SK-MEL-5 (cell line): ENCODE measurements around the gene NLGN1. TPM values are rescaled to one million over a fixed set of nuclear protein-coding genes. Genes with fewer than 3 reads are reported as not detected.
"Not testable (repeated sequence)": the region's sequence is repeated elsewhere in the genome, so short reads cannot be mapped to it uniquely, and the experiment has no call there.

ENCODE experiments used
- DNase-seq: peaks from one replicate; pipeline ENCODE4 v3.0.0-alpha.2; 2016; ENCODE audit warnings: low read depth, low spot score
- in situ Hi-C: cut with HindIII; loops from 2 replicates; pipeline ENCODE4 v1.10.0; 2016; ENCODE audit warnings: low sequenced_read_pairs, high pct_unique_total_duplicates, low pct_unique_long_range_greater_than_20kb
- total RNA-seq: library from RNA; depleted of rRNA; stranded (reverse); fragments of >200 nt; shearing (Covaris generic); gene quantifications from 2 replicates; pipeline ENCODE4 v1.2.3, GENCODE V29; 2014

Gene NLGN1
- total RNA-seq, 1 experiment from 2014 or later, result 35.2 TPM

- in situ Hi-C loops, result no loop called here
- peak; percentile 19 for DNase-seq
These were observed 13.3 kb downstream of the NLGN1 start for GRCh38 chr3:173410849-173411248.

DNA sequence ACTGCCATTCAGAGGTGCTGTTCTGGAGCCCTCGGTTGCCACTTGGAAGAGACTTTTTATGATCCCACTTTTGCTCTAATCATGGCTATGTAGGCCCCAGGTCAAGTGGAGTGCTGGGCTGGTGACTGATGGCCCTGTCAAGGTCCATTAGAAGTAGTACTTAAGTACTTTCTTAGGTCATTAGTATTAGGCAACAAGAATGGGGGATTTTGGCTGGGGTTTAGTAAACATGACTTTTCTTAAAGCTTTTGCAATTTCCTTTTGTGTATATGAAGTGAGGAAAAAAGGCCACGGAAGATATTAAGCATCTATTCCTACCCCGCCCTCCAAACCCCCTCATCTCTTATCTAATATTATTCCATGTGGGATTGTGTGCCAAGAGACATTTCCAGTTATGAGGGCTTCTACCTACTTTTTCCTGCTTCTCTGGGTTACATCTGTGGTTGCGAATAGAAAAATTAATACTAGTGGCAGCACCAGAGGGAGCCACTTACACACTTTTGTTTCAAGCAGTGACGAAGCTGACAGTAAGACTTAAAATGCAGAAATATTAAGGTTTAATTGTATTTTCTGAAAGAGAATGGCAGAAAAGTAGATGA is 13.9 kb downstream of the NLGN1 start:
- peak; percentile 75 for DNase-seq
- in situ Hi-C loops, result no loop called here

- DNase-seq, result no peak
- in situ Hi-C loops, result no loop called here
These were observed 18.5 kb downstream of the NLGN1 start for GRCh38 chr3:173416070-173416469.

DNA sequence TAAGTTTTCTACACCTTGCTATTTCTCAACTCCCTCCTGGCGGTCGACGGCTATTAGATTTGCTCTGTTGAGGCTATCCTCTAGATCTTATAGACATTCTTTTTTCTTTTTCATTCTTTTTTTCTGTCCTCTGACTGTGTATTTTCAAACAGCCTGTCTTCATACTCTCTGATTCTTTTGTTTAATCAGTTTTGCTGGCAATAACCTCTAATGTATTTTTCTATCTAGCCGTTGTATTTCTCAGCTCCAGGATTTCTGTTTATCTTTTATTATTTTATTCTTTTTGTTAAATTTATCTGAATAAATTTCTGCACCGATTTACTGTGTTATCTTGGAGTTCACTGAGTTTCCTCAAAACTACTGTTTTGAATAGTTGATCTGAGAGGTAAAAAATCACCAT is 31.5 kb downstream of the NLGN1 start:
- in situ Hi-C loops, result no loop called here
- DNase-seq, result no peak

- in situ Hi-C loops, result no loop called here
These were observed 32.0 kb downstream of the NLGN1 start for GRCh38 chr3:173429527-173429926.

GRCh38 chr3:173430576-173430975 is 33.0 kb downstream of the NLGN1 start:
- no peak for DNase-seq

More at GRCh38 chr3:173429527-173429926, 32.0 kb downstream of the NLGN1 start:
- DNase-seq, result no peak

DNA sequence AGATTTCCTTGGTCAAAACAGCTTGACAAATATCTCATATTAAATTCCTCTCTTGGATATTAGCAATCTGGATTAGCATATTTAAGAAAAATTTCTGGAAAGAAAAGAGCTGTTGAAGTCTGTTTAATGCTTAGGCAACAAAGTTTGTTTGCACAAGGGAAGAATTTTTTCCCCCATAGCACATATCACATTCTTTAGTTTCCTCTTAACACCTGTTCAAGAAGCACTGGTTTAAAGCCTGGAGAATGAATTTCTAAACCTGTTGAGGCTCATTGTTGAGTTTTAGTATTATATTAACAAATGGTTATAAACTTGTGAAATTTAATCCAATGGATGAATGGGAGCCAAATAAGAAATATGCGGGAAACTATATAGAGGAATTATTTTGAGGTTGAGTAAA is 41.5 kb downstream of the NLGN1 start:
- no peak for DNase-seq
- in situ Hi-C loops, result no loop called here

More at GRCh38 chr3:173430576-173430975, 33.0 kb downstream of the NLGN1 start:
- in situ Hi-C loops, result no loop called here

DNA sequence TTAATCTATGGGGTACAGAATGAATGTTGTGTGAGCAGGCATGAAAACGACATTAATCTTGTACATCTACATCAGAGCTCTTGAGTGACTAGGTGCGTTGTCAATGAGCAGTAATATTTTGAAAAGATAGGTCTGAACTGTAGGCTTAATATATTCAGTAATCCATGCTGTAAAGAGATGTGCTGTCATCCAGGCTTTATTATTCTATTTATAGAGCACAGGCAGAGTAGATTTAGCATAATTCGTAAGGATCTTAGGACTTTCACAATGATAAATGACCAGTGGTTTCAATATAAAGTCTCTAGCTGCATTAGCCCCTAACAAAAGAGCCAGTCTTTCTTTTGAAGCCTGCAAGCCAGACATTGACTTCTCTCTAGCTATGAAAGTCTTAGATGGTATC is 43.0 kb downstream of the NLGN1 start:
- DNase-seq, result peak; percentile 20
- in situ Hi-C loops, result no loop called here

- DNase-seq, in situ Hi-C loops: not testable (repeated sequence)
These were observed 54.0 kb downstream of the NLGN1 start for GRCh38 chr3:173451561-173451960.

DNA sequence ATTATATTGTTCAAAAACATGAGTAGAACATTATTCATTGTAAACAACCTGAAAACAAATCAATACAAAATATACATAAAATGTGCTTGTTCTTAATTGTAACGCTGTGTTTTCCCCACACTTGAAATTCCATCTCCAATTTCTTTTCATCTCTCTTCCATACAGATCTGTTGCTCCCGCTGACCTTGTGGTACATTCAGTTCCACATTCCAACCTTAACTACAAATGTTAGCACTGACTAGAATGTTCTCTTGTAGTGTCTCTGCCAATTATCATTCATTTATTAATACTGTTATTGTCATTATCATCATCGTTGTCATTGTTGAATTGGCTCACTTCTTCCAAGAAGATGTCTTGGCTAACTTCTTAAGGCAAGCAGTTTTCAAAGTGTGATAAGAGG is 65.7 kb downstream of the NLGN1 start:
- no peak for DNase-seq
- in situ Hi-C loops, result no loop called here

DNA sequence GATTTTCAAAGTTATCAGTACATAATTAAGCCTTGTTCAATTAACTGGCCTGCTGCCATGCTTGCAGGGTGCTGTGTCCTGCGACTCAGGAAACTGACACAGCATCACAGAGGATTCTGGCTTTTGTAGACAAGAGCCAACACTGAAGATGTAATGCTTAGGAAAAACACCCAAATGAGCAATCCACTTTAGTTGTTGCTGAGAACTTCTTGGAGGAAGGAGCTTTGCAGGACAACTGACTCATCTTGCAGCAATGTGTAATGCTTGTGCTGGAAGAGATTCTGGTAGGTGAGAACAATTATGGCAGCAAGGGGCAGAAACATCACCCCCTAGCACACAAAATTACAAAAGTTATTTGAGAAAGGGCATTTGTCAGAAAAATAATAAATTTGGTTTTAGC is 67.6 kb downstream of the NLGN1 start:
- DNase-seq, result no peak
- in situ Hi-C loops, result no loop called here

DNA sequence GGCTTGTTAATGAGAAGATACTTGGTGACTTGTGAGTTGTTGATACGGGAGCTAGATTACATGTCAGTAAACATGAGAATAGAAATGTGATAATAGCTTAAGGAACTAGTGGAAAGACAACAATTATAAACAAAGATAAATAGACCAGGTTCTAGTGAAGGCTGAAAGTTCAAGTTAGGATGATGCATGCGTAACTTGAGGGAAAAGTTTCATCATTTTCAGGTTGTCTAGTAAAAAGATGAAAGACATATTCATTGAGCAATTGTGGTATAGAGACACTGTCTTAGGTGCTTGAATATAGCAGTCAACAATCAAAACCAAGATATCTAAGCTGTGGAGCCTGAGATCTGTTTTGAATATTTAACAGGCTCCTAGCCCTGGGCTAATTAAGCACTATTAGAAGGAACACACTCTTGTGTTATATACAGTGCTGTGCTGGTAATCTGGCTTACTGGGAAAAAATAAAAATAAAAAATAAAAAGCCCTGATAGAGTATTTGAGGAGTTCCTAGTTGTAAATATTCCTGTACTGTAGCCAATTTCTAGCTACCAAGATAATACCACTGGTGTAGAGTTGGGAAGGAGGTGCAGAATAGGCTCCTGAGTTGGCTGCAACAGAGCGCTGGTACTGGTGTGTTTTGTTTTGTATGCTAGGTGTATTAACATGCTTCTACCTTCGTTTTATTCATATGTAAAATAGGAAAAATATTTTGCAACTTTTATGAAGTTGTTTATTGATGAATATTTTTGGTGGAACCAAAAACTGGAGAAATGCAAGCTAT is 68.5 kb downstream of the NLGN1 start:
- DNase-seq, result no peak
- in situ Hi-C loops, result no loop called here

GRCh38 chr3:173467501-173467900 is 70.0 kb downstream of the NLGN1 start:
- no peak for DNase-seq
- in situ Hi-C loops, result no loop called here

- in situ Hi-C loops, result no loop called here
- no peak for DNase-seq
These were observed 75.7 kb downstream of the NLGN1 start for GRCh38 chr3:173473237-173473636.

DNA sequence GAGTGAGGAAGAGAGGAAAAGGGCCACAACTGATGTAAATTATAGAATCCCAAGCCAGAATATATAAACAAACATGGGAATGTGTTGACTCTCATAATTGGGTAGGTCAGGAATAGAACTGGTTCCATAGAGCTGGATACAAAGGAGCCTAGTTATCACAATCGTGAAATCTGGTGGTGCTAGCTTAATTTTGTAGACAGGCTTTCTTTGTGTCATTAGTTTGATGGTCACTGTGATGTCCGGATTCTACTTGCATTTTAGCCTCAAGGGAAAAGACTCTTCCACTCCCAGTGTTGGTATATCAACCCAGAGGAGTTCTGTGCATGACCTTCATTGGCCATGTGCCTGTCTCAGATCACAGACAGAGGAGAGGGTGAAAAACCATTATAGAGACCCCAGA is 81.8 kb downstream of the NLGN1 start:
- DNase-seq, result peak; percentile 86
- in situ Hi-C loops, result no loop called here

- DNase-seq, result no peak
- in situ Hi-C loops, result no loop called here
These were observed 104.5 kb downstream of the NLGN1 start for GRCh38 chr3:173501931-173502489.

DNA sequence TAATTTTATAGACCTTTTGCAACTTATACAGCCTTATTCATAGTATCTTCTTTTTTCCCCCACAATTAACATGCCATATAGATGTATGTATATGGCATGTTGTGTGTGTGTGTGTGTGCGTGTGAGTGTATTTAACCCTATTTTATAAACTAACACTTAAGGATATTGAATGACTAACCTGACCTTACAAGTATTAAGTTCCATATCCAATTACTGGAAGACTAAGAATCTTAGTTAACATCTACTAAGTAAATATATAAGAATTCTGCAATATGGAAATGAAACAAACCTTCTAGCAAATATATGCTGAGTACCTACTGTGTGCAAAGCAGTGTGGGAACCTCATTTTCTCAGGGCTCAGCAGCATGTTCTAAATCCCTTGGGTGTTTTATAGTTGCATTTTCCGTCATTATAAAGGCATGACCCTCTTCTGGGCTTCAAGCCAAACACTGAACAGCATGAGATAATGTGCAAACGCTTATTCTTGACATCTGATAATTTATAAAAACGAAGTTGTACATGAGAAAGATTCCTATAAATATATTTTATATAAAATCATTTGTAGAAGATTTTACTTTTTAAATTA is 105.5 kb downstream of the NLGN1 start:
- peak; percentile 9 for DNase-seq
- in situ Hi-C loops, result no loop called here

- DNase-seq, result peak; percentile 61
- in situ Hi-C loops, result no loop called here
These were observed 113.0 kb downstream of the NLGN1 start for GRCh38 chr3:173510565-173510964.

DNA sequence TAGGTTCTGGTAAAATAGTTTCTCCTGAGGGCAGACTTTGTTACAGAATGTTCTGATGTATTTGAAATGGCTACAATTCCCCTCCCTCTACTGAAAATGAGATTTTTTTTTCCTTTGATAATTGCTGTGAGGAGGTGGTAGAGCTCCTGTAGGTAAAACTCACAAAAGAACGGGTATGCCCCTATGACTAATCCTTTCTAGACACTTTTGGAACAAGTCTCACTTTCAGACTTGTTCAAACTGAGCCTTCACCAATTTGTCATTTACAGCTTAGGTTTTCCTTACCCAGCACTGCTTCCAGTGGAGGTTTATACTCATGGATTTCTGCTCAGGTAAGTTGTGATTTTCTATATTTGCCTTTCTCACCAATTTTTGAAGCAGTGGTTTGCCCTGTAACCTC is 115.6 kb downstream of the NLGN1 start:
- in situ Hi-C loops, result no loop called here
- DNase-seq, result no peak
